SK-N-MC (cell line): Measurements from ENCODE around the gene PLEKHM3.

Experiments
- EZH2 ChIP-seq: fragments of 200-600 bp; sonication (generic); IDR thresholded peaks from one replicate; pipeline ENCODE4 v1.6.1; 2017; ENCODE audit warnings: antibody characterized with exemption
- FOXP2 ChIP-seq: optimal IDR thresholded peaks from 2 replicates; pipeline ENCODE3; 2011; ENCODE audit warnings: mild to moderate bottlenecking, moderate library complexity; ENCODE audit not compliant: insufficient read depth; ENCODE audit errors: extremely low read length, control extremely low read depth
- POLR2AphosphoS5 ChIP-seq: IDR thresholded peaks from 2 replicates; pipeline ENCODE4 v1.6.1; 2012; ENCODE audit warnings: mild to moderate bottlenecking, low read depth, low read length, borderline replicate concordance

- TF ChIP-seq EZH2 (no peak), POLR2AphosphoS5 (no peak), FOXP2 (no peak)
Measured at GRCh38 chr2:207815254-207815653, 210.1 kb downstream of the PLEKHM3 start.
